ENCODE measurements around the gene FKBP6.
"Not testable (repeated sequence)": the region's sequence is repeated elsewhere in the genome, so short reads cannot be mapped to it uniquely, and the experiment has no call there.

FKBP6 gene

DNA sequence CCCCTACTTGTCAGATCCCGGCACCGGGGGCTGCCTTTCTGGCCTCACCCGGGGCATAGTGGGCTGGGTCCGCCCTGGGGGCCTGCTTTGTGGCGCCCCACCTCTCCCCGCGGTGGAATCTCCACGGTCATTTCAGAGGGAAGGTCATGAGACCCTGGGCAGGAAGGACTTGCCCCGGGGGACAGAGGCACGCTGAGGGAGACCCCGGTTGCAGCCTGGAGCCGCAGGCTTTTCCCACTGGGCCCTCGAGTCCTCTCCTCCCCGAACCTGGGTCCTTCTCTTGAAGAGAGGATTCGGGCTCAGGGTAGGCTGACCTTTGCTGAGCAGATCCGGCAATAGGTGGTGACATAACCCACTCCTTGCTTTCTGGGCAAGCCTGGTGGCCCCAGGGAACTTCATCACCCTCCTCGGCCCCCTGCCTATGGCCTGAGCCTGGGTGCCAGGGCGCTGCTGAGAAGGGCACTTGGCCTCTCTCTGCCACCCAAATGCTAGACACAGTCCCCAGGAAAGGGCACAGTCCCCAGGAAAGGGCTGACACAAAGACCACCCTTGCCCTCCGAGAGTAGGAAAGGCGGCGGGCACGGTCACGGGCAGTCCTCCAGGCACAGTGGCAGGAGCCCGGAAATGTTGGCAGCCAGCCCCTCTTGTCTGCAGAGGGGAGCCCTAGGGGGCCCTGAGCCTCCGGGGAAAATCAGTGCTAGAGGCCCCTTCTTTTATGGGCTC, 36.2 kb downstream of the FKBP6 start:
- Histone ChIP-seq H3K4me3 (ENCODE audit: low read length) (no peak overlapping the region), H3K27me3 (ENCODE audit: control insufficient read depth, insufficient read depth, low read length) (no peaks in the 10 kb centered on the region), H3K9ac (ENCODE audit: low read length) (no peak overlapping the region), H3K27ac (ENCODE audit: low read depth, low read length) (no peak overlapping the region), H3K4me1 (ENCODE audit: control insufficient read depth, insufficient read depth, low read length) (no peaks in the 10 kb centered on the region), H3K36me3 (ENCODE audit: control insufficient read depth, insufficient read depth, low read length) (no peaks in the 10 kb centered on the region)

DNA sequence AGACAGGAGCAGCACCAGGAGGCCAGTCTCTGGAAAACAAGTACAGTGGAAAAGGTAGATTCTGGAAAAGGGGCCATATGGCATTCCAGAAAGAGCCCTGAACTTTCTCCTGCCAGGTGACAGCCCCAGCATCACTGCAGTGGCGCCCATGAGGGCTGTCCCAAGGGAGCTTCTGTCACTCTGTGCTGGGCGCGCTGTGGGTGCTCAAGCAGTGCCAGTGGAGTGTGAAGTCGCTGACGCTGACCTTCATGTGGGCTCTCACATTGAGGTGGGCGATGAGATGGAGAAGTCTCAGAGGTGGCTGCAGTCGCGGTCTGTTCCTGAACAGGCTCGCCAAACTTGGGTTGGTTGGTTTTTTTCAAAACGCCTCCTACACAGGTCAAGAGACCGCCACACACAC, 38.2 kb downstream of the FKBP6 start:
- no peaks in the 10 kb centered on the region for H3K4me1 ChIP-seq (ENCODE audit: control insufficient read depth, insufficient read depth, low read length)
- H3K9ac ChIP-seq (ENCODE audit: low read length) = no peak overlapping the region
- no peak overlapping the region for H3K27ac ChIP-seq (ENCODE audit: low read depth, low read length)
- no peaks in the 10 kb centered on the region for H3K27me3 ChIP-seq (ENCODE audit: control insufficient read depth, insufficient read depth, low read length)
- no peak overlapping the region for H3K4me3 ChIP-seq (ENCODE audit: low read length)
- H3K36me3 ChIP-seq (ENCODE audit: control insufficient read depth, insufficient read depth, low read length) = no peaks in the 10 kb centered on the region

DNA sequence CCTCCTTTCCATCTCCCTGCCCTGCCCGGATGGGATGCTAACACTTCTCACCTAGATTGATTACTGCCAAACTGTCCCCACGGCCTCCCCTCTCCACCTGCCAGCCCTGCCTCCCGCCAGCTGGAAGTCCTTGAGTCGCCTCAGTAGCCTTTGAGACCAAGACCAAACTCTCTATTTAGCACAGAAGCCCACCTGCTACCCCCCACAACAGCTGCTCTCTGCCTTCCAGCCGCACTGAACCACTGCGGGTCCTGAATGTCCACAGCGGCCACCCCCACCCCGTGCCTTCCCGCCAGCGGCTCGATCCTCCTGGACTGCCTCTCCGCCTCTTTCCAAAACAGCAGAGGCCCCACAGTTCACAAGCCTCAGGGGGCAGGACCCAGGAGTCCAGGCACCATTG, 39.0 kb downstream of the FKBP6 start:
- Histone ChIP-seq H3K9ac (ENCODE audit: low read length) (no peak overlapping the region), H3K27ac (ENCODE audit: low read depth, low read length) (no peak overlapping the region), H3K4me3 (ENCODE audit: low read length) (no peak overlapping the region), H3K4me1 (ENCODE audit: control insufficient read depth, insufficient read depth, low read length) (no peaks in the 10 kb centered on the region), H3K36me3 (ENCODE audit: control insufficient read depth, insufficient read depth, low read length) (no peaks in the 10 kb centered on the region), H3K27me3 (ENCODE audit: control insufficient read depth, insufficient read depth, low read length) (no peaks in the 10 kb centered on the region)

DNA sequence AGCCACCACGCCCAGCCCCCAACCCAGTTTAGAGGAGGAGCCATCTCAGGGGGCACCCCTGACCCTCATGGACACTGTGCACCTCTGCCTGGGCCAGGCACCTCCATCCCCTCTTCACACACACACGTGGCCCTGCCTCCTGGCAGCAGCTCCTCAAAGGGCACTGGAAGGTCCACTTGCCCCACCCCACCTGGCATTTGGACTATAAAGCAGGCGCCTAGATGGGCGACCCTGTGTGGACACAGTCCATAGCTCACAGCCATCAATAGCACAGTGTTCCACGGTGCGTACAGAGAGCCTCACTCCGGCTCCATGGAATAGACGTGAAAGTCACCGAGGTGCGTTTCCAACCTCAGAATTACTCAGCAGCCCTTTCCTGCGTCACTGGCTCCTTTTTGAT, 41.0 kb downstream of the FKBP6 start:
- no peaks in the 10 kb centered on the region for H3K27me3 ChIP-seq (ENCODE audit: control insufficient read depth, insufficient read depth, low read length)
- H3K27ac ChIP-seq (ENCODE audit: low read depth, low read length) = no peak overlapping the region
- H3K4me3 ChIP-seq (ENCODE audit: low read length) = no peak overlapping the region
- H3K4me1 ChIP-seq (ENCODE audit: control insufficient read depth, insufficient read depth, low read length) = no peaks in the 10 kb centered on the region
- H3K36me3 ChIP-seq (ENCODE audit: control insufficient read depth, insufficient read depth, low read length) = no peaks in the 10 kb centered on the region
- H3K9ac ChIP-seq (ENCODE audit: low read length) = no peak overlapping the region

DNA sequence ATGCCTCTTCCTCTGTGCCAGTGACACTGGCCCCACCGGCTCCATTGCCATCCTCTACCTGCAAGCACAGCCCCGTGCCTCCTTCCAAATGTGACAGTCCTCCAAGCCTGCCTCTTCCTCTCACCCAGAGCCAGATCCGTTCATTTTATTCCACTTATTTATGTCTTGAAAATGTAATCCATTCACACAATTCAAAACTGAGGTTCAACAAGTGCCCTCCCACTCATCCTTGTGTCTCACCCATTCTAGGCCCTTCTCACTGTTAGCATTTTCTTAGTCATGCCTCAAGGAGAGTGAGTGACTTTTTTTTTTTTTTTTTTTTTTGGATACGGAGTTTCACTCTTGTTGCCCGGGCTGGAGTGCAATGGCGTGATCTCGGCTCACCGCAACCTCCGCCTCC, 41.7 kb downstream of the FKBP6 start:
- Histone ChIP-seq H3K9ac (ENCODE audit: low read length) (no peak overlapping the region), H3K4me1 (ENCODE audit: control insufficient read depth, insufficient read depth, low read length) (no peaks in the 10 kb centered on the region), H3K4me3 (ENCODE audit: low read length) (no peak overlapping the region), H3K36me3 (ENCODE audit: control insufficient read depth, insufficient read depth, low read length) (no peaks in the 10 kb centered on the region), H3K27me3 (ENCODE audit: control insufficient read depth, insufficient read depth, low read length) (no peaks in the 10 kb centered on the region), H3K27ac (ENCODE audit: low read depth, low read length) (no peak overlapping the region)

DNA sequence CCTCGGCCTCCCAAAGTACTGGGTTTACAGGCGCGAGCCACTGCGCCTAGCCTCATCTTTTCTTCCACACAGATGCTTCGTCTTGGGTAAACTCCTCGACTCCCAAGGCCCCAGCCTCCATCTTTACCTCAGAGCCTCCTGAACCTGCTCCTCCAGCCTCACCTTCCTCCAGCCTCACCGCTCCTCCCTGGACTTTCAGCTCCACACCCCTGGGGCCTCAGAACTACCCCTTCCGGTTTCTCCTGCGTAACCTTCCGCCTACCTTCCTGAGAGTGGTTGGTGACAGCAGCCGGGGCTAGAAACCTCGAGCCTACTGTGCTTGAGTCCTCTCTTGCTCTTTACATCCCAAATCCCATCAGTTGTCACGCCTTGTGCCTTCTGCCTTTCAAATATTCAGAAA, 45.8 kb downstream of the FKBP6 start:
- Histone ChIP-seq H3K4me1 (ENCODE audit: control insufficient read depth, insufficient read depth, low read length) (no peaks in the 10 kb centered on the region), H3K9ac (ENCODE audit: low read length) (no peak overlapping the region), H3K36me3 (ENCODE audit: control insufficient read depth, insufficient read depth, low read length) (no peaks in the 10 kb centered on the region), H3K27ac (ENCODE audit: low read depth, low read length) (no peak overlapping the region), H3K27me3 (ENCODE audit: control insufficient read depth, insufficient read depth, low read length) (peaks cover 8% of the 10 kb centered on the region), H3K4me3 (ENCODE audit: low read length) (no peak overlapping the region)

DNA sequence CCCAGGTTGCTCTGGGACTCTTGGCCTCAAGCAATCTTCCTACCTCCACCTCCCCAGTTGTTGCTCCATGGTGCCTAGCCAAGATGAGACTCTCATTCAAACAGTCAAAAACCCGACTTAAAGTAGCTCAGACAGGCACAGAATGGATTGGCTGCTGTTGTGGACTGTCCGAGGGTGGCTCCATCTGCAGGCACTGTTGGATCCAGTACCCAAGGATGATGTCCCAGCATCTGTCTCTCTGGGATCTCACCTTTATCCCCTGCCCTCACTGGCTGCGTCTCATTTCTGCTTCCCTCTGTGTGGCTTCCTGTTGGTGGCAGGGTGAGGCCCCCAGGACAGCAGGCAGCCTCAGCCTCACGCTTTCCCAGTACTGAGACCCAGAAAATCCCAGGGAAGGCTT, 48.3 kb downstream of the FKBP6 start:
- not testable (repeated sequence) for H3K4me1 ChIP-seq (ENCODE audit: control insufficient read depth, insufficient read depth, low read length); H3K36me3 ChIP-seq (ENCODE audit: control insufficient read depth, insufficient read depth, low read length); H3K27me3 ChIP-seq (ENCODE audit: control insufficient read depth, insufficient read depth, low read length); H3K27ac ChIP-seq (ENCODE audit: low read depth, low read length); H3K4me3 ChIP-seq (ENCODE audit: low read length); H3K9ac ChIP-seq (ENCODE audit: low read length)

DNA sequence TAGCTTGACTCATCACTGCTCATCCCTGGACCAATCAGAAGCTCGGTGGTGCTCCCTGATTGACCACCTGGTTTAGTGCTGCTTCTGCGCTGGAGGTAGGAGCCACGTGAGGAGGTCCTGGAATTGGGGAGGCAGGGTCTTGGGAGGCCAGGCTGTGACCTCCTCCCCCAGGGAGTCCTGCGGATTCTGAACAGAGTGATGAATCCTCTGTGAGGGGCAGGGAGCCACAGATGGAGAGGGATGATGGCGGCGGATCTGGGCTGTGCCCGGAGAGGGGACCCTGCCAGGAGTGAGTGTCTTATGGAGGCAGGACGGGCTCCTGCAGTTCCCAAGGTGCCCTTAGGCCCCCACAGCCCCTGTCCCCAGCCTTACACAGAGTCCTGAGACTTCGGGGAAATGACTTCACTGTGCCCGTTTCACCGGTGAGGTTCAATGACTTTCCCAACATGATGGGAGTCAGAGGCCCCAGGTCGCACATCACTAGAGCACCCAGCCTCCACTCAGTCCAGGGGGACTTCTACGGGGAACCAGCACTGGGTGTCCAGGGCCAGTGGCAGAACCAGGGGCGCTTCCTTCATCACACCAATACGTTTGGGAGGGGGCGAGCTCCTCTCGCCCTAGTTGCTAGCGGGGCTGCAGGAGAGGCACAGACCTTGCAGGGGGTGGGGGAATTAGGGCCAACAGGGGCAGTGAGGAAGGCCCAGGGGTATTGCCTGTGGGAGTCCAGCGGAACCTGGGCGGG, 48.9 kb downstream of the FKBP6 start:
- Histone ChIP-seq H3K4me1 (ENCODE audit: control insufficient read depth, insufficient read depth, low read length) (no peaks in the 10 kb centered on the region), H3K27ac (ENCODE audit: low read depth, low read length) (no peak overlapping the region), H3K36me3 (ENCODE audit: control insufficient read depth, insufficient read depth, low read length) (no peaks in the 10 kb centered on the region), H3K4me3 (ENCODE audit: low read length) (no peak overlapping the region), H3K9ac (ENCODE audit: low read length) (no peak overlapping the region), H3K27me3 (ENCODE audit: control insufficient read depth, insufficient read depth, low read length) (peaks cover 8% of the 10 kb centered on the region)

DNA sequence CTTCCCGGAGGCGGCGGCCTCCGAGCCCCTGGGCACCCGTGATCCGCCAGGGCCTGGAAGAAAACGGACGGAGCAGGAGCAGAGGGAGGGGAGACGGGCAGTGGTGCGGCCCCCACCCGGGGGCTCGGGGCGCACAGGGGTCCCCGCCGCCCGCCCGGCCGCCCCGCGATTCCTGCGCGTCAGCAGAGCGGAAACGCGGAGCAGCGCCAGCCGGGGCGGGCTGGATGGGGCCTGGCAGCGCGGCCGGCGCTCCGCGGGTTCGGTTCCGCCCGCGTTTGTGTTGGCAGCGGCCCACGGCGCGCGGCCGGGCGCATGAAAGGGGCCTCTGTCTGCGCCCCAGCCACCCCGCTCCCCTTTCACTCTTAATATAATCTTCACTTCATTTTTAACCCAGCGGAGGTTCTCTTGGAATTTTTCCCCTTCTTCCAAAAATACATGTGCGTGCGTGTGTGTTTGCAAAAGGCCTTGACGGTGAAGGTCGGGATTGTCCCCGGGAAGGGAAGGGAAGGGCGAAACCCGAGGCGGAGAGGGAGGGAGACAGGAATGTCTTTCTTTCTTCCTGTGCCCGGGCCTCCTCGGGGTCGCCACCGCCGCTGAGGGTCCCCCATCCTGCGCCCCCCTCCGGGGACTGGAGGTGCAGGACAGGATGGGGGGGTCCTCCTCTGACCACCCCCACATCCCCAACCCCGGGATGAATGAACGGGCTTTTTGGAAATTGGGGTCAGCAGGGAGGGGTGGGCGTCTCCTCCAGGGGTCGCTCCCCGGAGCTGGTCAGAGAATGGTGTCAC, 49.6 kb downstream of the FKBP6 start:
- H3K4me3 ChIP-seq (ENCODE audit: low read length); H3K27ac ChIP-seq (ENCODE audit: low read depth, low read length); H3K27me3 ChIP-seq (ENCODE audit: control insufficient read depth, insufficient read depth, low read length); H3K36me3 ChIP-seq (ENCODE audit: control insufficient read depth, insufficient read depth, low read length); H3K9ac ChIP-seq (ENCODE audit: low read length); H3K4me1 ChIP-seq (ENCODE audit: control insufficient read depth, insufficient read depth, low read length): not testable (repeated sequence)

DNA sequence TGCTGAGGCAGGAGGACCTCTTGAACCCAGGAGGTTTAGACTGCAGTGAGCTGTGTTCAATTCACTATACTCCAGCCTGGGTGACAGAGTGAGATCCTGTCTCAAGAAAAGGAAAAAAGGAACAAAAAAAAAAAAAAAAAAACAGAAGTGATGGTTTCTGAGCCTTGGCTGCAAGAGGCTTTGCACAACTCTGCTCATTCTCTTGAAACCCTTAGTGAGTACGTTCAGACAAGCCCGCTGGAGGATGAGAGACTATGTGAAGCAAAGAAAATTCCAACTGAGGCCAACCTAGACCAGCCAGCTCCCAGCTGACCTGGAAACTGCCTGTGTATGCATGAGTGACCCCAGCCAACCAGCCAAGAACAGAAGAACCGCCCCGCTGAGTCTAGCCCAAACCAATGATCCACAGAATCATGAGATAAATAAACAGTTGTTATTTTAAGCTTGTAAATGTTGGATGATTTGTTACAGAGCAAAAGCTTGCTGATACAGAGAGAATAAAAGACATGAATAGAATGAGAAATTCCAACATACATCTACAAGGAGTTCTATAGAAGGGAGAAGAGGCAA, 55.1 kb downstream of the FKBP6 start:
- H3K9ac ChIP-seq (ENCODE audit: low read length) = no peak overlapping the region
- H3K4me3 ChIP-seq (ENCODE audit: low read length) = no peak overlapping the region
- no peak overlapping the region for H3K27ac ChIP-seq (ENCODE audit: low read depth, low read length)
- H3K36me3 ChIP-seq (ENCODE audit: control insufficient read depth, insufficient read depth, low read length) = no peaks in the 10 kb centered on the region
- H3K4me1 ChIP-seq (ENCODE audit: control insufficient read depth, insufficient read depth, low read length) = no peaks in the 10 kb centered on the region
- peaks cover 4% of the 10 kb centered on the region for H3K27me3 ChIP-seq (ENCODE audit: control insufficient read depth, insufficient read depth, low read length)

DNA sequence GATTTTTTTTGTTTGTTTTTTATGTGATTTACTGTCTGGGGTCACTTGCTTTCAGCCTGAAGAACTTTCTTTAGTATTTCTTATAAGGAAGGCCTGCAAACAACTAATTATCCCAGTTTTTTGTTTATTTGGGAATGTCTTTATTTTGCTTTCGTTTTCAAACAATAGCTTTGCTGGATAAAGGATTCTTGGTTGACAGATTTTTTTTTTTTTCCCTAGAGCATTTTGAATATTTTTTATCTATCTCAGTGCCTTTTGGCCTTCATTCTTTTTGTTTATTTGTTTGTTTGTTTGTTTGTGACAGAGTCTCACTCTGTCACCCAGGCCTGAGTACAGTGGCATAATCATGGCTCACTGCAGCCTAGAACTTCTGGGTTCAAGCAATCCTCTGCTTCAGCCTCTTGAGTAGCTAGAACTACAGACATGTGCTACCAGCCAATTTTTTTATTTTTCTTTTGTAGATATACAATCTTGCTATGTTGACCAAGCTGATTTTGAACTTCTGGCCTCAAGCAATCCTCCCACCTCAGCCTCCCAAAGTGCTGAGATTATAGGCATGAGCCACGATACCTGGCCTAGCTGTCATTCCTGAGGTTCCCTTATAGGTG, 59.4 kb downstream of the FKBP6 start:
- Histone ChIP-seq H3K9ac (ENCODE audit: low read length) (no peak overlapping the region), H3K4me3 (ENCODE audit: low read length) (no peak overlapping the region), H3K27me3 (ENCODE audit: control insufficient read depth, insufficient read depth, low read length) (no peaks in the 10 kb centered on the region), H3K36me3 (ENCODE audit: control insufficient read depth, insufficient read depth, low read length) (no peaks in the 10 kb centered on the region), H3K4me1 (ENCODE audit: control insufficient read depth, insufficient read depth, low read length) (no peaks in the 10 kb centered on the region), H3K27ac (ENCODE audit: low read depth, low read length) (no peak overlapping the region)

DNA sequence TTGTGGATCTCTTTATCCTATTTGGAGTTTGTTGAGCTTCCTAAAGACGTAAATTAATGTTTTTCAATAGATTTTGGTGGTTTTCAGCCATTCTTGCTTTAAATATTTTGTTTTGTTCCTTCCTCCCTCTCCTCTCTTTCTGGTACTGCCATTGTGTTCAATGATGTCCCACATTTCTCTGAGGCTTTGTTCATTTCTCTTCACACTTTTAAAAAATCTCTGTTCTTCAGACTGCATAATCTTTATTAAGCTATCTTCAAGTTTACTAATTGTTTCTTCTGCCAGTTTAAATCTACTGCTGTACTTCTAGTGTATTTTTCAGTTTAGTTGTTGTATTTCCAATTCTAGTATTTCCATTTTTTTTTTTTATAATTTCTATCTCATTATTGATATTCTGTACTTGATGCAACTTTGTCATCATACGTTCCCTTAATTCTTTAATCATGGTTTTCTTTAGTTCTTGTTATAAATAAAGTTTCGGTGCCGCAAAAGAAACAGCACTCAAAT, 60.0 kb downstream of the FKBP6 start:
- Histone ChIP-seq H3K36me3 (ENCODE audit: control insufficient read depth, insufficient read depth, low read length) (no peaks in the 10 kb centered on the region), H3K9ac (ENCODE audit: low read length) (no peak overlapping the region), H3K4me3 (ENCODE audit: low read length) (no peak overlapping the region), H3K4me1 (ENCODE audit: control insufficient read depth, insufficient read depth, low read length) (no peaks in the 10 kb centered on the region), H3K27ac (ENCODE audit: low read depth, low read length) (no peak overlapping the region), H3K27me3 (ENCODE audit: control insufficient read depth, insufficient read depth, low read length) (no peaks in the 10 kb centered on the region)

Data from rectal smooth muscle tissue (tissue), 1 donor.